ENCODE measurements around the gene KANSL2.

GRCh38 chr12:48696626-48697025 is 14.6 kb upstream of the KANSL2 start:
- TF ChIP-seq POLR2A (IDR thresholded peaks at IDR 0.05) (no peak), CTCF (IDR thresholded peaks at IDR 0.05) (no peak)

All from lower leg skin (tissue), 3 donors.